GM12878 (cell line): ENCODE data around the gene FAM118A. TPM values are rescaled to one million over a fixed set of nuclear protein-coding genes. Genes with fewer than 3 reads are reported as not detected.

Experiments used
- ATAC-seq: fragments of 200-7000 bp; cut with Tn5 transposase; 3 replicates; pipeline ENCODE4 v1.9.1; 2020; ENCODE audit warnings: mild to moderate bottlenecking, moderate library complexity
- BruUV-seq: library from RNA; stranded (reverse); fragments of 400-500 nt; replicated peaks from 2 replicates; lab custom pipeline; 2021; lab: Mats Ljungman, UMichigan
- CTCF ChIA-PET: fragments of 300-600 bp; sonication (Branson Sonifier 250); formaldehyde crosslinking; extraction: SDS; loops from one replicate; lab custom pipeline; 2021; ENCODE audit warnings: inconsistent platforms; lab: Yijun Ruan, JAX
- POLR2A ChIA-PET: fragments of 350-600 bp; formaldehyde crosslinking; extraction: SDS; loops from one replicate; lab custom pipeline; 2021; ENCODE audit warnings: inconsistent platforms; lab: Charles Lee
- RAD21 ChIA-PET: fragments of 300-600 bp; sonication (Branson Sonifier 250); formaldehyde crosslinking; loops from one replicate; lab custom pipeline; 2023; ENCODE audit warnings: antibody characterized with exemption; ENCODE audit not compliant: unreplicated experiment; lab: Charles Lee
- SMC1A ChIA-PET: fragments of 300-600 bp; sonication (Branson Sonifier 250); formaldehyde crosslinking; loops from one replicate; lab custom pipeline; 2023; ENCODE audit not compliant: unreplicated experiment, uncharacterized antibody; lab: Charles Lee
- DNase-seq: peaks from one replicate; pipeline ENCODE4 v3.0.0-alpha.2; 2011; ENCODE audit warnings: low read depth, low spot score
- FAIRE-seq: peaks from 3 replicates; lab custom pipeline; 2011; peaks lifted over from hg19 to GRCh38; lab: Jason Lieb, UNC
- H2AFZ ChIP-seq: 2 replicates; pipeline ENCODE4 v1.6.0; 2011; ENCODE audit warnings: low read depth, low read length, control low read depth; ENCODE audit not compliant: control insufficient read depth
- H3K27ac ChIP-seq: 2 replicates; pipeline ENCODE4 v1.5.1; 2011; ENCODE audit warnings: control low read depth; ENCODE audit not compliant: control insufficient read depth, insufficient read depth
- H3K27me3 ChIP-seq, 2 experiments: replicated peaks in 1 of 2; 2 replicates each; pipeline versions ENCODE4 v1.6.0 to v1.6.1; 2011; ENCODE audit warnings: low read length in 1 of 2; ENCODE audit not compliant: control insufficient read depth in 2 of 2, insufficient read depth in 2 of 2
- H3K36me3 ChIP-seq, 2 experiments: 2 replicates each; pipeline ENCODE4 v1.5.1; 2011; ENCODE audit warnings: low read length in 1 of 2; ENCODE audit not compliant: control insufficient read depth in 2 of 2, insufficient read depth in 2 of 2
- H3K4me1 ChIP-seq: 2 replicates; pipeline ENCODE4 v1.6.1; 2011; ENCODE audit warnings: mild to moderate bottlenecking, low read length, moderate library complexity, mixed read lengths; ENCODE audit not compliant: control insufficient read depth, insufficient read depth
- H3K4me2 ChIP-seq: 2 replicates; pipeline ENCODE4 v1.6.0; 2011; ENCODE audit warnings: control low read depth; ENCODE audit not compliant: control insufficient read depth, insufficient read depth
- H3K4me3 ChIP-seq: fragments of 200-600 bp; sonication (generic); 2 replicates; pipeline ENCODE4 v1.5.1; 2016
- H3K79me2 ChIP-seq: 2 replicates; pipeline ENCODE4 v1.6.0; 2011; ENCODE audit warnings: low read length; ENCODE audit not compliant: control insufficient read depth, insufficient read depth
- H3K9ac ChIP-seq: 2 replicates; pipeline ENCODE4 v1.8.0; 2011; ENCODE audit warnings: low read length, control low read depth, mixed read lengths; ENCODE audit not compliant: control insufficient read depth, insufficient read depth
- H3K9me3 ChIP-seq: replicated peaks from 3 replicates; pipeline ENCODE4 v1.5.1; 2011; ENCODE audit warnings: mild to moderate bottlenecking, low read length; ENCODE audit not compliant: control insufficient read depth, insufficient read depth
- H4K20me1 ChIP-seq: 2 replicates; pipeline ENCODE4 v1.6.0; 2011; ENCODE audit not compliant: control insufficient read depth, insufficient read depth
- BRCA1 ChIP-seq: IDR thresholded peaks from 2 replicates; pipeline ENCODE4 v1.6.1; 2011; ENCODE audit warnings: low read depth, low read length, improper control_type of control experiment
- CBX3 ChIP-seq: fragments of 200-600 bp; sonication (generic); IDR thresholded peaks from 2 replicates; pipeline ENCODE4 v1.6.1; 2016; ENCODE audit warnings: low read depth, borderline replicate concordance
- CHD2 ChIP-seq: IDR thresholded peaks from 2 replicates; pipeline ENCODE4 v1.6.1; 2011; ENCODE audit warnings: low read depth, low read length, improper control_type of control experiment, borderline replicate concordance
- MEF2B ChIP-seq: fragments of 450-650 bp; IDR thresholded peaks from 2 replicates; pipeline ENCODE4 v1.6.1; 2018; ENCODE audit warnings: mild to moderate bottlenecking, moderate library complexity; ENCODE audit not compliant: partially characterized antibody, poor library complexity, severe bottlenecking
- NRF1 ChIP-seq: conservative IDR thresholded peaks from 2 replicates; pipeline ENCODE4 v1.6.1; 2011; ENCODE audit warnings: mild to moderate bottlenecking, low read depth, low read length, improper control_type of control experiment
- POLR2A ChIP-seq: IDR thresholded peaks from 2 replicates; pipeline ENCODE4 v1.6.1; 2011; ENCODE audit warnings: low read depth, mild to moderate bottlenecking, low read length
- SIN3A ChIP-seq: IDR thresholded peaks from 2 replicates; pipeline ENCODE4 v1.6.1; 2012; ENCODE audit warnings: low read depth, low read length, improper control_type of control experiment
- SMAD1 ChIP-seq: fragments of 450-650 bp; IDR thresholded peaks from 2 replicates; pipeline ENCODE4 v1.6.1; 2018; ENCODE audit warnings: mild to moderate bottlenecking, low read depth; ENCODE audit not compliant: partially characterized antibody
- SMC3 ChIP-seq: IDR thresholded peaks from 2 replicates; pipeline ENCODE4 v1.6.1; 2011; ENCODE audit warnings: low read length, improper control_type of control experiment, borderline replicate concordance
- SPI1 ChIP-seq: IDR thresholded peaks from 2 replicates; pipeline ENCODE4 v1.6.1; 2011; ENCODE audit warnings: low read depth, mild to moderate bottlenecking, low read length, moderate library complexity, borderline replicate concordance; ENCODE audit not compliant: insufficient read depth
- TBL1XR1 ChIP-seq: IDR thresholded peaks from 2 replicates; pipeline ENCODE4 v1.6.1; 2012; ENCODE audit warnings: low read depth, low read length, improper control_type of control experiment
- TCF12 ChIP-seq: IDR thresholded peaks from 2 replicates; pipeline ENCODE4 v1.6.1; 2011; ENCODE audit warnings: low read depth, mild to moderate bottlenecking, low read length
- YBX1 ChIP-seq: fragments of 450-650 bp; IDR thresholded peaks from 2 replicates; pipeline ENCODE4 v1.6.1; 2016; ENCODE audit warnings: antibody characterized with exemption
- WGBS: methylation state at CpG from one replicate; pipeline ENCODE4 v1.1.6; 2016; ENCODE audit warnings: low lambda C conversion rate; ENCODE audit not compliant: insufficient replicate concordance, insufficient coverage; ENCODE audit errors: missing lambda C conversion rate; 5-methylcytosine and 5-hydroxymethylcytosine counted together
- in situ Hi-C: fragments of 300-500 bp; cut with MboI; formaldehyde crosslinking; loops from 9 replicates; pipeline ENCODE4 v1.14.3; 2018; ENCODE audit warnings: mixed read lengths
- intact Hi-C: fragments of 100-400 bp; cut with micrococcal nuclease; formaldehyde crosslinking; loops from one replicate; pipeline ENCODE4 v1.14.2; 2022; ENCODE audit not compliant: unreplicated experiment
- polyA plus RNA-seq, 11 experiments: library from polyadenylated mRNA; depleted of rRNA in 4 of 11; unstranded in 6 of 11; stranded (reverse) in 5 of 11; fragments of >200 nt; fragmentation: Nextera tagmentation in 4 of 11; fragmentation: Illumina TruSeq in 1 of 11; extraction: Ambion mirVana in 4 of 11; extraction: Trizol in 1 of 11; gene quantifications; 1 replicate in 1 of 11; 2 replicates in 10 of 11; pipeline versions ENCODE4 v1.2.1 to v1.2.3, GENCODE V29; 2011 to 2016; ENCODE audit warnings: inconsistent platforms in 2 of 11, missing spikeins in 2 of 11, low read depth in 1 of 11
- total RNA-seq, 4 experiments: library from RNA; depleted of rRNA in 3 of 4; stranded (reverse); fragments of >200 nt in 3 of 4; fragmentation: Illumina TruSeq in 1 of 4; extraction: Trizol in 1 of 4; gene quantifications; 2 replicates each; pipeline versions ENCODE4 v1.2.1 to v1.2.3, GENCODE V29; 2013 to 2021
- TF ChIP-seq, protein P1 (sequence below): fragments of 450-650 bp; IDR thresholded peaks from 2 replicates; pipeline ENCODE4 v1.6.1; 2016; ENCODE audit warnings: mild to moderate bottlenecking, moderate library complexity, borderline replicate concordance

FAM118A gene
- total and polyA plus RNA-seq, 10 of the 15 experiments (the other 5 are each of a cell fraction or from before 2014, with no cell fraction given): 17.4 to 332 (median 56.6) TPM

DNA sequence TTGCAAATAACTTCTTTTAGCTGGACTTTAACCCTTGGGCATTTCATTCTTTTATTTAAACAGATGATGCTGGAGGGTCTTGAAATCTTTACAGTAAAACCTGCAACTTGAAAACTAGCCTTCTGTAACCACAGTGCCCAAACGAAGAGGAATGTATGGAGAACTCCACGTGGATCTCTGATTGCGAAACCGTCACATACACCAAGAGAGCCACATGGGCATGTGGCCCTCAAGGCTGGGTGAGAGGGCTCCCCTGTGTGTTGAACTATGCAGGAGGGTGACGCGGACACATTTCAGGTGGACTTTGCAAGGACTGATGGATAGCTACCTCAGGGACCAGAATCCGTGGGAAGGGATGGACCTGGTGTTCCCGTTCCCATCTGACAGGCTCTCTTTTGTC, 30.6 kb downstream of the FAM118A start:
- 83% methylated on average over 8 of the region's 8 CpGs for WGBS
- Histone ChIP-seq H3K79me2 (no peaks in the 10 kb centered on the region), H3K4me1 (no peaks in the 10 kb centered on the region), H3K9me3 (no peaks in the 10 kb centered on the region), H4K20me1 (no peaks in the 10 kb centered on the region), H3K27ac (no peak overlapping the region), H3K27me3 (no peaks in the 10 kb centered on the region), H3K4me2 (no peak overlapping the region), H3K4me3 (no peak overlapping the region), H3K36me3 (peaks cover 2 to 9% of the 10 kb centered on the region in 2 experiments; a peak in 3 of 4 replicates), H2AFZ (no peak overlapping the region), H3K9ac (no peak overlapping the region)
- ChIA-PET RAD21 (no interaction called here), SMC1A (no interaction called here), POLR2A (no interaction called here), CTCF (interaction anchor here (1.4 kb wide), 1 partner anchor 68 kb away, joined by 4 read pairs; no protein-coding TSS in a partner anchor)
- FAIRE-seq (no peak), DNase-seq (no peak), ATAC-seq (no peak)
- no peak for TF ChIP-seq MEF2B
- TF ChIP-seq CBX3: no peak
- no peak for TF ChIP-seq NRF1
- no peak for TF ChIP-seq POLR2A
- TF ChIP-seq SMC3: no peak
- no peak for TF ChIP-seq TCF12
- TF ChIP-seq CHD2: no peak
- TF ChIP-seq SMAD1: no peak
- no peak for TF ChIP-seq SPI1
- TF ChIP-seq TBL1XR1: no peak
- TF ChIP-seq, protein P1, sequence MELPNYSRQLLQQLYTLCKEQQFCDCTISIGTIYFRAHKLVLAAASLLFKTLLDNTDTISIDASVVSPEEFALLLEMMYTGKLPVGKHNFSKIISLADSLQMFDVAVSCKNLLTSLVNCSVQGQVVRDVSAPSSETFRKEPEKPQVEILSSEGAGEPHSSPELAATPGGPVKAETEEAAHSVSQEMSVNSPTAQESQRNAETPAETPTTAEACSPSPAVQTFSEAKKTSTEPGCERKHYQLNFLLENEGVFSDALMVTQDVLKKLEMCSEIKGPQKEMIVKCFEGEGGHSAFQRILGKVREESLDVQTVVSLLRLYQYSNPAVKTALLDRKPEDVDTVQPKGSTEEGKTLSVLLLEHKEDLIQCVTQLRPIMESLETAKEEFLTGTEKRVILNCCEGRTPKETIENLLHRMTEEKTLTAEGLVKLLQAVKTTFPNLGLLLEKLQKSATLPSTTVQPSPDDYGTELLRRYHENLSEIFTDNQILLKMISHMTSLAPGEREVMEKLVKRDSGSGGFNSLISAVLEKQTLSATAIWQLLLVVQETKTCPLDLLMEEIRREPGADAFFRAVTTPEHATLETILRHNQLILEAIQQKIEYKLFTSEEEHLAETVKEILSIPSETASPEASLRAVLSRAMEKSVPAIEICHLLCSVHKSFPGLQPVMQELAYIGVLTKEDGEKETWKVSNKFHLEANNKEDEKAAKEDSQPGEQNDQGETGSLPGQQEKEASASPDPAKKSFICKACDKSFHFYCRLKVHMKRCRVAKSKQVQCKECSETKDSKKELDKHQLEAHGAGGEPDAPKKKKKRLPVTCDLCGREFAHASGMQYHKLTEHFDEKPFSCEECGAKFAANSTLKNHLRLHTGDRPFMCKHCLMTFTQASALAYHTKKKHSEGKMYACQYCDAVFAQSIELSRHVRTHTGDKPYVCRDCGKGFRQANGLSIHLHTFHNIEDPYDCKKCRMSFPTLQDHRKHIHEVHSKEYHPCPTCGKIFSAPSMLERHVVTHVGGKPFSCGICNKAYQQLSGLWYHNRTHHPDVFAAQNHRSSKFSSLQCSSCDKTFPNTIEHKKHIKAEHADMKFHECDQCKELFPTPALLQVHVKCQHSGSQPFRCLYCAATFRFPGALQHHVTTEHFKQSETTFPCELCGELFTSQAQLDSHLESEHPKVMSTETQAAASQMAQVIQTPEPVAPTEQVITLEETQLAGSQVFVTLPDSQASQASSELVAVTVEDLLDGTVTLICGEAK: no peak
- no peak for TF ChIP-seq YBX1
- no peak for TF ChIP-seq SIN3A
- TF ChIP-seq BRCA1: no peak
- in situ Hi-C loops: no loop called here
- BruUV-seq: no TSS peak
- intact Hi-C loops: no loop called here
